Mesodermal cell (in vitro differentiated cells): ENCODE data around the gene STXBP6.

ENCODE experiments used
- H3K27ac ChIP-seq: 2 replicates; pipeline ENCODE4 v1.7.0; 2013; ENCODE audit warnings: mild to moderate bottlenecking, low read depth, low read length, moderate library complexity; ENCODE audit not compliant: severe bottlenecking
- H3K36me3 ChIP-seq: 2 replicates; pipeline ENCODE4 v1.7.1; 2013; ENCODE audit warnings: mild to moderate bottlenecking, low read length, moderate library complexity; ENCODE audit not compliant: control insufficient read depth, insufficient read depth
- H3K4me1 ChIP-seq: one replicate; pipeline ENCODE4 v1.7.1; 2013; ENCODE audit warnings: mild to moderate bottlenecking, low read length; ENCODE audit not compliant: insufficient read depth, control insufficient read depth, poor library complexity, severe bottlenecking
- H3K4me3 ChIP-seq: 2 replicates; pipeline ENCODE4 v1.7.0; 2013; ENCODE audit warnings: low read length, control low read depth, mild to moderate bottlenecking; ENCODE audit not compliant: insufficient read depth, poor library complexity, severe bottlenecking; ENCODE audit errors: extremely low read depth
- H3K9me3 ChIP-seq: 2 replicates; pipeline ENCODE4 v1.7.1; 2013; ENCODE audit warnings: mild to moderate bottlenecking, low read length, moderate library complexity; ENCODE audit not compliant: control insufficient read depth
- WGBS, 2 experiments: methylation state at CpG; one replicate each; pipeline ENCODE4 v1.1.5; 2013; ENCODE audit warnings: missing lambda C conversion rate in 2 of 2; ENCODE audit not compliant: insufficient coverage in 2 of 2; 5-methylcytosine and 5-hydroxymethylcytosine counted together

The STXBP6 gene

GRCh38 chr14:24829862-24830261, 220.1 kb downstream of the STXBP6 start:
- no peak overlapping the region for H3K27ac ChIP-seq
- no peaks in the 10 kb centered on the region for H3K4me1 ChIP-seq
- H3K9me3 ChIP-seq: no peaks in the 10 kb centered on the region
- no peak overlapping the region for H3K4me3 ChIP-seq
- H3K36me3 ChIP-seq: no peaks in the 10 kb centered on the region
- 91 to 94% methylated on average over 1 of the region's 2 CpGs for WGBS, 2 experiments

- H3K4me1 ChIP-seq: no peaks in the 10 kb centered on the region
- WGBS, 2 experiments: 88 to 100% methylated on average over 1 to 2 of the region's 4 CpGs
- H3K4me3 ChIP-seq: no peak overlapping the region
- no peak overlapping the region for H3K27ac ChIP-seq
- no peaks in the 10 kb centered on the region for H3K9me3 ChIP-seq
- no peaks in the 10 kb centered on the region for H3K36me3 ChIP-seq
These were observed 221.5 kb downstream of the STXBP6 start for GRCh38 chr14:24828486-24828885.

- no peaks in the 10 kb centered on the region for H3K4me1 ChIP-seq
- no peaks in the 10 kb centered on the region for H3K9me3 ChIP-seq
- no peak overlapping the region for H3K4me3 ChIP-seq
- H3K27ac ChIP-seq: no peak overlapping the region
- no peaks in the 10 kb centered on the region for H3K36me3 ChIP-seq
- 90 to 95% methylated on average over 4 of the region's 5 CpGs for WGBS, 2 experiments
These were observed 223.6 kb downstream of the STXBP6 start for GRCh38 chr14:24826390-24826789.

- peaks cover 17% of the 10 kb centered on the region for H3K4me1 ChIP-seq
- no peaks in the 10 kb centered on the region for H3K36me3 ChIP-seq
- WGBS, 2 experiments: 86 to 93% methylated on average over 4 to 5 of the region's 5 CpGs
- H3K4me3 ChIP-seq: no peak overlapping the region
- no peak overlapping the region for H3K27ac ChIP-seq
- no peaks in the 10 kb centered on the region for H3K9me3 ChIP-seq
These were observed 229.3 kb downstream of the STXBP6 start for GRCh38 chr14:24820616-24821015.

GRCh38 chr14:24818823-24819341, 231.1 kb downstream of the STXBP6 start:
- peaks cover 18% of the 10 kb centered on the region for H3K4me1 ChIP-seq
- H3K36me3 ChIP-seq: no peaks in the 10 kb centered on the region

GRCh38 chr14:24818058-24818822, 231.7 kb downstream of the STXBP6 start:
- H3K36me3 ChIP-seq: no peaks in the 10 kb centered on the region
- H3K4me3 ChIP-seq: no peak overlapping the region
- H3K9me3 ChIP-seq: no peaks in the 10 kb centered on the region
- peak overlapping the region; percentile 71 for H3K27ac ChIP-seq
- H3K4me1 ChIP-seq: peaks cover 18% of the 10 kb centered on the region
- WGBS, 2 experiments: 81 to 86% methylated on average over 13 to 15 of the region's 15 CpGs

More at GRCh38 chr14:24818823-24819341, 231.1 kb downstream of the STXBP6 start:
- 94 to 98% methylated on average over 9 to 11 of the region's 13 CpGs for WGBS, 2 experiments
- Histone ChIP-seq H3K9me3 (no peaks in the 10 kb centered on the region), H3K27ac (peak overlapping the region; percentile 71), H3K4me3 (no peak overlapping the region)

- peak overlapping the region; percentile 71 for H3K27ac ChIP-seq
- no peak overlapping the region for H3K4me3 ChIP-seq
- H3K9me3 ChIP-seq: no peaks in the 10 kb centered on the region
- 77 to 91% methylated on average over 9 to 11 of the region's 11 CpGs for WGBS, 2 experiments
- peaks cover 18% of the 10 kb centered on the region for H3K4me1 ChIP-seq
- no peaks in the 10 kb centered on the region for H3K36me3 ChIP-seq
These were observed 232.5 kb downstream of the STXBP6 start for GRCh38 chr14:24817212-24818057.

GRCh38 chr14:24816929-24817211, 233.1 kb downstream of the STXBP6 start:
- Histone ChIP-seq H3K4me3 (no peak overlapping the region), H3K9me3 (no peaks in the 10 kb centered on the region), H3K4me1 (peaks cover 18% of the 10 kb centered on the region), H3K27ac (no peak overlapping the region), H3K36me3 (no peaks in the 10 kb centered on the region)
- 73 to 95% methylated on average over 2 of the region's 3 CpGs for WGBS, 2 experiments

- Histone ChIP-seq H3K36me3 (no peaks in the 10 kb centered on the region), H3K4me1 (peaks cover 18% of the 10 kb centered on the region), H3K9me3 (no peaks in the 10 kb centered on the region), H3K27ac (no peak overlapping the region), H3K4me3 (no peak overlapping the region)
- 90 to 93% methylated on average over 5 of the region's 5 CpGs for WGBS, 2 experiments
These were observed 233.7 kb downstream of the STXBP6 start for GRCh38 chr14:24816011-24816928.

- Histone ChIP-seq H3K36me3 (no peaks in the 10 kb centered on the region), H3K27ac (no peak overlapping the region), H3K4me3 (no peak overlapping the region), H3K9me3 (no peaks in the 10 kb centered on the region), H3K4me1 (peaks cover 18% of the 10 kb centered on the region)
- WGBS, 2 experiments: 83 to 97% methylated on average over 2 to 4 of the region's 9 CpGs
These were observed 234.4 kb downstream of the STXBP6 start for GRCh38 chr14:24815543-24815942.
